ENCODE data around the gene IGFBP3.

IGFBP3 gene

GRCh38 chr7:45867471-45867870 lies 53.6 kb downstream of the IGFBP3 start:
- DNase-seq, result no peak

DNA sequence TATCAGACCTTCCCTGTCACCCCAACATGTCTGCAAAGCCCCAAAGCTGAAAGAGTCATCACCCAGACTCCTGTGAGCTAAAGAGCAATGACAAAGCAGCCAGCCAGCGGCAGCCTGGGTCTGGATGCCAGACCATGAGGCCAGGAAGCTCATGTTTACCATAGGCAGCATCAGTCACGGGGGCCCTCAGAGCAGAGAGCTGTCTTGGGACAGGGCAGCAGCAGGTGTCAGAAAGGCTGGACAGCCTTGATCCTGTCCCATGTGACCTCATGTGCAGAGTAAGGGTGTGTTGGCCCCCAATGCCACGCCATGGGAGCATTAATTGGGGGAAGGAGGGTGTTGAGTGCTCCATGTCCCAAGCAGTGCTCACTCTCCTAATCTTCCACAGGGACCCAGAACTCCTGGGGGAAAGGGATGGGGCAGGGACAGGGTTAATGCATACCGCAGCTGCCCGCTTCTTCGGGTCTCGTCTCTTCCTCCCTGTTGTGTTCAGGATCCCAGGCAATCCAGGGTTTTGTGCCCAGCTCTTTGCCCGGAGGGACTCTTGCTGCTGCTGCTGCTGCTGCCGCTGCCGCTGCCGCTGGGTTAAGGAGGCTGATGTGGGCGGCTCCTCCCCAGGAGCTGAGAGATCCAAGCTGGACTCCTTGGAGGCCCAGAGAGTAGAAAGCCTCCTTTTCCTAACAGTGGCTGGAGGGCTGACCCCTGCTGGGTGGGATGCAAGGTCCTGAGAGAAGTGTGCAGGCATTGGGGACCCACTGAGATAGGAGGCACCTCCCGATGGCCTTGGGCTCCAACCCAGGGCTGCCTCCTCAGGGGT lies 55.3 kb downstream of the IGFBP3 start:
- no peak for DNase-seq

DNA sequence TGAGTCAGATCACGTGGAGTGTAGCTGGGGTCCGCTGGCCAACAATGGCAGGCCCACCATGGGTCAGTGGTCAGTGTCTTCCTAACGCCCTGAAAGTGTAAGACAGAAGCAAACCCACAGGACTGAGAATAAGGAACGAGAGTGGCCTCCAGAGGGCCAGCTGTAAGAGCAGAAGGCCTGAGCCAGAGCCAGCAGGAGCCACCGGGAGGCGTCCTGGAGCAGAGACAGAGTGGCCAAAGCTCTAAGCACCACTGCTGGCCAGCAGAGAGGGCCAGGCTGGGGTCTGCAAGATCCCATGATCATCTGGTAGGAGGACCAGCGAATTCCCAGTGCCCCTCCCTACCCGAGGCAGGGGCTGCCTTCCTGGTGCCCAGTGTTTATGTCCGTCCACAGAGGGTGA lies 57.4 kb downstream of the IGFBP3 start:
- no peak for DNase-seq

All from CD4-positive, alpha-beta T cell treated with Interleukin-4 for 4 hours (primary cell).